Activated B cell treated with CpG ODN at 0.5 μM for 24 hours (primary cell): ENCODE results near the gene PROM1. TPM values are rescaled to one million over a fixed set of nuclear protein-coding genes. Genes with fewer than 3 reads are reported as not detected.

Experiments used
- ATAC-seq: fragments of 200-7000 bp; cut with Tn5 transposase; one replicate; pipeline ENCODE4 v1.10.0; 2021; ENCODE audit warnings: low read depth, mild to moderate bottlenecking, moderate library complexity
- CTCF ChIA-PET: fragments of 350-600 bp; sonication (Branson Sonifier 250); formaldehyde crosslinking; loops from one replicate; lab custom pipeline; 2021; ENCODE audit warnings: antibody characterized with exemption; lab: Charles Lee
- POLR2A ChIA-PET: fragments of 350-600 bp; sonication (Branson Sonifier 250); formaldehyde crosslinking; loops from one replicate; lab custom pipeline; 2021; ENCODE audit warnings: antibody characterized with exemption; lab: Charles Lee
- DNase-seq: peaks from one replicate; pipeline ENCODE4 v3.0.0; 2022
- H3K27ac Mint-ChIP-seq: one replicate; pipeline ENCODE4 v1.8.0; 2020; ENCODE audit warnings: mixed read lengths
- H3K27me3 Mint-ChIP-seq: one replicate; pipeline ENCODE4 v1.8.0; 2021; ENCODE audit warnings: mixed read lengths
- H3K36me3 Mint-ChIP-seq: one replicate; pipeline ENCODE4 v1.8.0; 2021; ENCODE audit warnings: low read depth, mixed read lengths
- H3K4me1 Mint-ChIP-seq: one replicate; pipeline ENCODE4 v1.8.0; 2021; ENCODE audit warnings: mixed read lengths
- H3K4me3 Mint-ChIP-seq: one replicate; pipeline ENCODE4 v1.8.0; 2020; ENCODE audit warnings: mild to moderate bottlenecking, mixed read lengths
- H3K9me3 Mint-ChIP-seq: one replicate; pipeline ENCODE4 v1.8.0; 2020; ENCODE audit warnings: mixed read lengths
- CTCF ChIP-seq: fragments of 200-600 bp; IDR thresholded peaks from one replicate; pipeline ENCODE4 v1.8.0; 2022; ENCODE audit warnings: antibody characterized with exemption, mild to moderate bottlenecking
- intact Hi-C: fragments of 100-400 bp; cut with micrococcal nuclease; formaldehyde crosslinking; loops from one replicate; pipeline ENCODE4 v1.15.1; 2024
- total RNA-seq: library from RNA; stranded (reverse); gene quantifications from 2 replicates; pipeline ENCODE4 v1.2.3, GENCODE V29; 2022

The PROM1 gene
- total RNA-seq, 1 donor from 2014 or later: not detected

GRCh38 chr4:16070203-16070602, 13.6 kb downstream of the PROM1 start:
- no peaks in the 10 kb centered on the region for H3K9me3 Mint-ChIP-seq
- no peaks in the 10 kb centered on the region for H3K36me3 Mint-ChIP-seq
- intact Hi-C loops: no loop called here
- peaks cover 19% of the 10 kb centered on the region for H3K27me3 Mint-ChIP-seq
- no peak overlapping the region for H3K27ac Mint-ChIP-seq
- H3K4me3 Mint-ChIP-seq: no peak overlapping the region
- CTCF ChIA-PET: no interaction called here
- POLR2A ChIA-PET: no interaction called here
- ATAC-seq: no peak
- TF ChIP-seq CTCF: no peak
- no peak for DNase-seq
- H3K4me1 Mint-ChIP-seq: no peaks in the 10 kb centered on the region

GRCh38 chr4:16067515-16067914, 16.3 kb downstream of the PROM1 start:
- H3K4me3 Mint-ChIP-seq: no peak overlapping the region
- peaks cover 7% of the 10 kb centered on the region for H3K27me3 Mint-ChIP-seq
- ATAC-seq (no peak), DNase-seq (no peak)
- ChIA-PET POLR2A (no interaction called here), CTCF (no interaction called here)
- no peak for TF ChIP-seq CTCF
- no peak overlapping the region for H3K27ac Mint-ChIP-seq
- H3K4me1 Mint-ChIP-seq: no peaks in the 10 kb centered on the region
- no peaks in the 10 kb centered on the region for H3K9me3 Mint-ChIP-seq
- H3K36me3 Mint-ChIP-seq: no peaks in the 10 kb centered on the region
- intact Hi-C loops: no loop called here

GRCh38 chr4:16066586-16067128, 17.2 kb downstream of the PROM1 start:
- no peak for DNase-seq
- Mint-ChIP-seq H3K9me3 (no peaks in the 10 kb centered on the region), H3K4me1 (no peaks in the 10 kb centered on the region), H3K36me3 (no peaks in the 10 kb centered on the region), H3K27ac (no peak overlapping the region), H3K4me3 (no peak overlapping the region), H3K27me3 (peaks cover 6% of the 10 kb centered on the region)
- CTCF ChIA-PET: no interaction called here
- no peak for TF ChIP-seq CTCF
- POLR2A ChIA-PET: no interaction called here
- no peak for ATAC-seq
- intact Hi-C loops: no loop called here

GRCh38 chr4:16065066-16065465, 18.8 kb downstream of the PROM1 start:
- no peaks in the 10 kb centered on the region for H3K9me3 Mint-ChIP-seq
- no peak overlapping the region for H3K27ac Mint-ChIP-seq
- intact Hi-C loops: no loop called here
- H3K4me3 Mint-ChIP-seq: no peak overlapping the region
- POLR2A ChIA-PET: no interaction called here
- no peaks in the 10 kb centered on the region for H3K36me3 Mint-ChIP-seq
- no peak for ATAC-seq
- no peak for DNase-seq
- no peaks in the 10 kb centered on the region for H3K27me3 Mint-ChIP-seq
- H3K4me1 Mint-ChIP-seq: no peaks in the 10 kb centered on the region
- CTCF ChIA-PET: no interaction called here
- TF ChIP-seq CTCF: no peak

GRCh38 chr4:16062601-16063000, 21.2 kb downstream of the PROM1 start:
- CTCF ChIA-PET: no interaction called here

More at GRCh38 chr4:16062601-16063000, 21.2 kb downstream of the PROM1 start:
- no peak for TF ChIP-seq CTCF
- no peaks in the 10 kb centered on the region for H3K36me3 Mint-ChIP-seq
- POLR2A ChIA-PET: no interaction called here
- H3K4me3 Mint-ChIP-seq: no peak overlapping the region
- intact Hi-C loops: no loop called here
- no peaks in the 10 kb centered on the region for H3K9me3 Mint-ChIP-seq
- DNase-seq (no peak), ATAC-seq (no peak)
- no peak overlapping the region for H3K27ac Mint-ChIP-seq
- no peaks in the 10 kb centered on the region for H3K27me3 Mint-ChIP-seq
- no peaks in the 10 kb centered on the region for H3K4me1 Mint-ChIP-seq
